Measurements from ENCODE around the gene NTSR2.

NTSR2 gene

DNA sequence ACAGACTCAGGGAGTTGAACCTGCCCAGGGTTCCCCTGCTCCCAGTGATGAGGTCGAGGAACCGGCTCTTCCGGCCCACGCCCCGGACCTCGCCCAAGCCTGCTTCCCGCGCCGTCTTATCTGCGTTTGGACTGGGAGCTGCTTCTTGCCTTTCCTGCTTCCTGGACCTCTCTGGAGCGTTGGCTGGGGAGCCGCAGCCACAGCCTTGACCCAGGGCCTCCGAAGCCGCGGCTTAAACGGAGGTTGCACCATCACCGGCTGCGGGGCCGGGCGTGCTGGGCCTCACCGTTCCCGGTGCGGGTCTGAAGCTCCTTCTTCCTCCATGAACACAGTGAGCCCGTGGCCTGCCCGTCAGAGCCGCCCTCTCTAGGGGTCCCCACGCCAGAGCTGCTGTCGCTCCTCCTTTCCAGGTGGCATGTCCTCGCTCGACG is 13.3 kb downstream of the NTSR2 start:
- ChIA-PET CTCF (interaction anchor here (0.6 to 0.8 kb wide), 2 partner anchors 123 to 273 kb away, joined by 3 read pairs; no protein-coding TSS in a partner anchor), POLR2A (ENCODE audit: low non-redundant PET) (interaction anchor here (0.6 to 0.7 kb wide), 2 partner anchors 69 to 325 kb away, joined by 3 read pairs; no protein-coding TSS in a partner anchor)
- peak; percentile 28 for DNase-seq (ENCODE audit: low spot score)
- TF ChIP-seq, protein P1, sequence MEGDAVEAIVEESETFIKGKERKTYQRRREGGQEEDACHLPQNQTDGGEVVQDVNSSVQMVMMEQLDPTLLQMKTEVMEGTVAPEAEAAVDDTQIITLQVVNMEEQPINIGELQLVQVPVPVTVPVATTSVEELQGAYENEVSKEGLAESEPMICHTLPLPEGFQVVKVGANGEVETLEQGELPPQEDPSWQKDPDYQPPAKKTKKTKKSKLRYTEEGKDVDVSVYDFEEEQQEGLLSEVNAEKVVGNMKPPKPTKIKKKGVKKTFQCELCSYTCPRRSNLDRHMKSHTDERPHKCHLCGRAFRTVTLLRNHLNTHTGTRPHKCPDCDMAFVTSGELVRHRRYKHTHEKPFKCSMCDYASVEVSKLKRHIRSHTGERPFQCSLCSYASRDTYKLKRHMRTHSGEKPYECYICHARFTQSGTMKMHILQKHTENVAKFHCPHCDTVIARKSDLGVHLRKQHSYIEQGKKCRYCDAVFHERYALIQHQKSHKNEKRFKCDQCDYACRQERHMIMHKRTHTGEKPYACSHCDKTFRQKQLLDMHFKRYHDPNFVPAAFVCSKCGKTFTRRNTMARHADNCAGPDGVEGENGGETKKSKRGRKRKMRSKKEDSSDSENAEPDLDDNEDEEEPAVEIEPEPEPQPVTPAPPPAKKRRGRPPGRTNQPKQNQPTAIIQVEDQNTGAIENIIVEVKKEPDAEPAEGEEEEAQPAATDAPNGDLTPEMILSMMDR (conservative IDR thresholded peaks at IDR 0.05; ENCODE audit: low read depth): no peak
- H3K27ac ChIP-seq: no peak overlapping the region

DNA sequence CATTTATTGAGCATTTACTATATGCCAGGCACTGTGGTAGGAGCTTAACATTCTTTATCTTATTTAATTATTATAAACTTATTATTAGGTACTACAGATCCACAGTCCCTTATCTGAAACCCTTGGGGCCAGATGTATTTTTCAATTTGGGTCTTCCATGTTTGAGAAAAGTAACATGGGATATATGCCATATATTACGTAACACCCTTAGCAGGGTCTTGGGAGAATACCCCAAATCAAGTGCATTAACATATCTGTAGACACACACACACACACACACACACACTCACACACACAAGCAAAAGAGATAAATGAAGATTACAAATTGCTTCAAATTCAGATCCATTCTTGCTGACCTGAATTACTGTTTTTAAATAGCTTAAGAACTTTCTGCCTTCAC is 13.7 kb downstream of the NTSR2 start:
- ChIA-PET CTCF (interaction anchor here (0.6 to 0.8 kb wide), 2 partner anchors 123 to 273 kb away, joined by 3 read pairs; no protein-coding TSS in a partner anchor), POLR2A (ENCODE audit: low non-redundant PET) (interaction anchor here (0.7 kb wide), 1 partner anchor 325 kb away, joined by 3 read pairs; no protein-coding TSS in a partner anchor)
- TF ChIP-seq, protein P1 (conservative IDR thresholded peaks at IDR 0.05; ENCODE audit: low read depth): no peak

DNA sequence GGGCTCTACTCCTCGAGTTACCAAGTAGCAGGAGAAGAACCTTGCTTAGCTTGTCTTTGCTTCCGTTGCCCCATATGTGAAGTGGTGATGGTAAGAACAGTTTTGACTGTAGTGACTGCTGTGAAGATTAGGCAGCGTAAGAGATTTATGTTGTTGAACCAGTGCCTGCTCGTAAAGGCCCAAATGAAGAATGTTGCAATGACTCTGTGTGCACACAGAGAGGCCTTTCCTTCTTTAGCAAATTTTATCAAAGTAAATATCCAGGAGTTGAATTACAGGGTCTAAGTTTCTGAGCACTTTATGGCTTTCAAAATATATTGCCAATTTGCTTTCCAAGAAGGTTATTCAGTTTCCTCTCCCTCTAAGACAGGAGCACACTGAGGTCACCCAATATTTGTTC is 14.5 kb downstream of the NTSR2 start:
- TF ChIP-seq, protein P1 (conservative IDR thresholded peaks at IDR 0.05; ENCODE audit: low read depth): no peak
- DNase-seq (ENCODE audit: low spot score): no peak
- no peak overlapping the region for H3K27ac ChIP-seq
- POLR2A ChIA-PET (ENCODE audit: low non-redundant PET): no interaction called here
- CTCF ChIA-PET: no interaction called here

More for the DNA sequence above, 13.7 kb downstream of the NTSR2 start:
- no peak overlapping the region for H3K27ac ChIP-seq
- DNase-seq (ENCODE audit: low spot score): no peak

DNA sequence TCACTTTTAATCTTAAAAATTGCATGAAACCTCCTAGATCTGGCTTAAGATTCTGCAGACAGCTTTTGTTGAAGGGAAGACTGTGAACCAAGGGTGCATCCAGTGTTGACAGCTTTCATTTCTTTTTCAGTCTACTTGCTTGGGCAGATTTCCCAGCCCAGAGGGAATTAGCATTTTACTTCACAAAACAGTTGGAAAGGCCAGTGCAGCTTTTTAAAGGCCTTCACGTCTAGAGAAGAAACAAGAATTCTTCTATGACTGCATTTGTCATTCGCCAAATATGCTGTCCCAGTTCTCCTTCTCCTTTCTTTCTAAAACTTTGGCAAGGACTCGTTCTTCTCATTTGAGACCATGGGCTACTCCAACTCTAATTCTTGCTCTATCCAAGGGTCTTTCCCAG is 17.4 kb downstream of the NTSR2 start:
- ChIA-PET CTCF (no interaction called here), POLR2A (ENCODE audit: low non-redundant PET) (no interaction called here)
- DNase-seq (ENCODE audit: low spot score): no peak
- no peak overlapping the region for H3K27ac ChIP-seq
- TF ChIP-seq, protein P1 (conservative IDR thresholded peaks at IDR 0.05; ENCODE audit: low read depth): no peak

DNA sequence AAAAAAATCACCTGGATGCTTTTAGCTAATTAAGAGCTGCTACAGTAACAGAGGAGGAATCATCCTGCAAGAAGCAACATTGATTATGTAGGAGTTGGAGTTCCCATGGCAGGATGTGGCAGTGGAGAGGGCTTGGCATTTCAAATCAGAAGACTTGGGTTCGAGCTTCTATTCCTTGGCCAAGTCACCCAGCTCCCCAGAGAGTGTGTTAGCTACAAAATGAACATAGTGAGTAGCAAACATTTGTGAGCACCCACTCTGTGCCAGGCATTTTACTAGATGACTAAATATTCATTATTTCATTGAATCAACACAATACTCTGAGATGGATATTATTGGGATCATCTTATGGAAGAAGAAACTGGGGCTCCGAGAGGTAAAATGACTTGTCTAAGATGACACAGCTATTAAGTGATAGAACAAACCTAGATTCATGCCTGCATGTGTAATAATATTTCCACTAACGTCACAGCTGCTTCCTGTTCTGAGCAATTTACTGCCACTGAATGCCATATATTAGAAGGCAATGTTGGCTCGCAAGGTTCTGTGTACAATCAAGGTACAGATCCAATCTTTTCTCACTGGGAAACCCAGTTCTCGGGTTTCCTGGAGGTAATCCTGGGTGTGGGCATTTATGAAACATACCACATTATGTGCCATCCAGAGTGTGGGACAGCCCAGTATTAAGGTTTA is 18.0 kb downstream of the NTSR2 start:
- POLR2A ChIA-PET (ENCODE audit: low non-redundant PET): no interaction called here
- H3K27ac ChIP-seq: no peak overlapping the region
- no peak for DNase-seq (ENCODE audit: low spot score)
- TF ChIP-seq, protein P1 (conservative IDR thresholded peaks at IDR 0.05; ENCODE audit: low read depth): no peak
- CTCF ChIA-PET: no interaction called here

DNA sequence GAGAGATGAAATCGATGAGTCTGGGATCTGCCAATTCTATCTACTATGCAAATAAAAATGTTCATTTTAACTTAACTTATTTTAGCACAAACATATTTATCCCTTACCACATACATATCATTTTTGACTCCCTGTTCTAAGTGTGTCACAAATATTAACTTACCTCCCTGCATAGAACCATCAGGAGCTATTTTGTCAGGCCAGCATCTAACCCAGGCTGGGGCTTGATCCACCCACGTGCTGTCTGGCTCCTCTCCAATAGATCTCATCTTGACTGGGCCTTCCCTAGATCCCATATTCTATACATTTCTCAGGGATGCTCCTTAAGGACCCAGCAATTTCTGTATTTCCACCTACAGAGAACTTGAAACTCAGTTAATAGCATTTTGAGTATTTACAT is 20.9 kb downstream of the NTSR2 start:
- TF ChIP-seq, protein P1 (conservative IDR thresholded peaks at IDR 0.05; ENCODE audit: low read depth): no peak
- DNase-seq (ENCODE audit: low spot score): no peak
- ChIA-PET CTCF (interaction anchor here (0.7 kb wide), 1 partner anchor 654 kb away, joined by 3 read pairs; no protein-coding TSS in a partner anchor), POLR2A (ENCODE audit: low non-redundant PET) (no interaction called here)
- H3K27ac ChIP-seq: no peak overlapping the region

All from RWPE1 (cell line).